ENCODE results near the gene BIK. TPM values are rescaled to one million over a fixed set of nuclear protein-coding genes. Genes with fewer than 3 reads are reported as not detected.
A peak's percentile ranks its signal among the peaks of the same experiment; 100 is the strongest.

The BIK gene, protein sequence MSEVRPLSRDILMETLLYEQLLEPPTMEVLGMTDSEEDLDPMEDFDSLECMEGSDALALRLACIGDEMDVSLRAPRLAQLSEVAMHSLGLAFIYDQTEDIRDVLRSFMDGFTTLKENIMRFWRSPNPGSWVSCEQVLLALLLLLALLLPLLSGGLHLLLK
- total RNA-seq: 1 to 10 TPM; 1.4 to 1.9 TPM

DNA sequence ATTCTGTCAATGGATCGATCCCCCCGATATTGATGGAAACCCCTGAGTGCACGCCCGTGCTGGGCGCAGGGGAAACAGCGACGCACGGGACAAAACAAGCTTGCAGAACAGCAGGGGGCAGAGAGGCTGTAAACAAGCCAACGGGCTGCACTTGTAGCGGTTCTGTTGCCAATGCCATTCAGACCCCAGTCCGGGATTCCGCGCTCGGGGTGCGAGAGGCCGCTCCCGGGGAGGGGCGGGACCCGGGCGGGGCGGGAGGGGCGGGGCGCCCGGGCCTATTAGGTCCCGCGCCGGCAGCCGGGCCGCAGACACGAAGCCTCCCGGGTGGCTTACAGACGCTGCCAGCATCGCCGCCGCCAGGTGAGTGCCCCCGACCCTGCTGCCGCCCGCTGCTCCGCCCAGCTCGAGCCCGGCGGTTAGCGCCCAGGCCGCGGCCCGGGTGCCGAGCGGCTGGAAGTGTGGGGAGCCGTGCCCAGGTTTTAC, at the start of gene BIK:
Gene BIK (plus strand): TSS at position 307 of the 483 bp plus-strand sequence. CDS start 13,273 bp downstream, outside the sequence.
- Mint-ChIP-seq H3K4me3 (peak within 1 kb of the TSS; percentile 74), H3K9me3 (ENCODE audit: low read depth) (no peaks in the 10 kb centered on the region), H3K36me3 (ENCODE audit: low read depth) (no peaks in the 10 kb centered on the region), H3K4me1 (peaks cover 3% of the 10 kb centered on the region), H3K27me3 (peaks cover 3% of the 10 kb centered on the region), H3K27ac (no peak within 1 kb of the TSS)
- peak; percentile 59 for DNase-seq
- peak; percentile 72 for ATAC-seq
- intact Hi-C loops (cut with DNase I, micrococcal nuclease): loop anchor here in 1 of 2 experiments (1.0 to 2.0 kb wide), 2 partner anchors 20 to 76 kb away; partner anchors contain the start of gene TTLL12
- ChIA-PET CTCF (interaction anchor here (0.7 kb wide), 1 partner anchor 256 kb away, joined by 3 read pairs; no protein-coding TSS in a partner anchor), POLR2A (no interaction called here)

DNA sequence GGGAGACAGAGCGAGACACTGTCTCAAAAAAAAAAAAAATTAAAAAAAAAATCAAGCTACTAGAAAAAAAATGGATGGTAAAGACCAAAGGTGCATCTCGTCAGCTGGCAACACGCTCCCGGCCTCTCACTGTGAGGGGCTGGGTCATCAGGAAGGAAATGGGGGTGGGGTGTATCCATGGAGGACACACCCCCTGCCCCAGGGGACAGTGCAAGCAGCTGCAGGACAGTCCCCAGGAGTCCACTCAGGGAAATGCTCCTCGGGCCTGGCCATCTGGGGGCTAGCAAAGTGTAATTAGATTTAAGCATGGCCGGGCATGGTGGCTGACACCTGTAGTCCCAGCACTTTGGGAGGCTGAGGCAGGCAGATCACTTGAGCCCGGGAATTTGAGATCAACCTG, 44.4 kb upstream of the BIK start:
- H3K9me3 Mint-ChIP-seq (ENCODE audit: low read depth): no peaks in the 10 kb centered on the region
- DNase-seq (no peak), ATAC-seq (no peak)
- no peaks in the 10 kb centered on the region for H3K4me1 Mint-ChIP-seq
- H3K27ac Mint-ChIP-seq: no peak overlapping the region
- CTCF ChIA-PET: no interaction called here
- POLR2A ChIA-PET: interaction anchor here (0.6 kb wide), 1 partner anchor 997 kb away, joined by 3 read pairs; no protein-coding TSS in a partner anchor
- no peak overlapping the region for H3K4me3 Mint-ChIP-seq
- peaks cover 8% of the 10 kb centered on the region for H3K36me3 Mint-ChIP-seq (ENCODE audit: low read depth)
- no peaks in the 10 kb centered on the region for H3K27me3 Mint-ChIP-seq
- intact Hi-C loops (cut with DNase I, micrococcal nuclease): no loop called here

DNA sequence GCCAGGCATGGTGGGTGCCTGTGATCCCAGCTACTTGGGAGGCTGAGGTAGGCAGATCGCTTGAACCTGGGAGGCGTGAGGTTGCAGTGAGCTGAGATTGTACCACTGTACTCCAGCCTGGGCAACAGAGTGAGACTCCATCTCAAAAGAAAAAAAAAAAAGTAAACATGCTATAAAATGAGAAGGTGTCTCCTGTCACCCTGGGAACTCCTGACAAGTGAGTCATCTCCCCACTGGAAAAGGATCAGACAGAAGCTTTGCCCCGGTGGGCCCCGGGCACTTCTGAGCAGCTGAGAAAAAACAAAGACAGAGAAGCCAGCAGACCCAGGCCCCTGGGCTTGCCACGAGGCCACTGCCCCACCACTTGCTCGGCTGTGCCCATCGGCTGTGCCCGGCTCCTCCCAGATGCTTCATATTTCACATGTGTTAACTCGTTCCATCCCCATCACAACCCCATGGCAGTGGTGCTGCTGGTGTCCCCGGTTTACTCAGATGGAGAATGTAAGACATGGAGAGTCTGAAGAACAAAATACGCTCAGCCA, 43.6 kb upstream of the BIK start:
- CTCF ChIA-PET: no interaction called here
- no peak for DNase-seq
- Mint-ChIP-seq H3K27me3 (no peaks in the 10 kb centered on the region), H3K9me3 (ENCODE audit: low read depth) (no peaks in the 10 kb centered on the region), H3K27ac (no peak overlapping the region), H3K4me1 (no peaks in the 10 kb centered on the region), H3K4me3 (no peak overlapping the region), H3K36me3 (ENCODE audit: low read depth) (peaks cover 8% of the 10 kb centered on the region)
- intact Hi-C loops (cut with DNase I, micrococcal nuclease): no loop called here
- POLR2A ChIA-PET: no interaction called here
- no peak for ATAC-seq

DNA sequence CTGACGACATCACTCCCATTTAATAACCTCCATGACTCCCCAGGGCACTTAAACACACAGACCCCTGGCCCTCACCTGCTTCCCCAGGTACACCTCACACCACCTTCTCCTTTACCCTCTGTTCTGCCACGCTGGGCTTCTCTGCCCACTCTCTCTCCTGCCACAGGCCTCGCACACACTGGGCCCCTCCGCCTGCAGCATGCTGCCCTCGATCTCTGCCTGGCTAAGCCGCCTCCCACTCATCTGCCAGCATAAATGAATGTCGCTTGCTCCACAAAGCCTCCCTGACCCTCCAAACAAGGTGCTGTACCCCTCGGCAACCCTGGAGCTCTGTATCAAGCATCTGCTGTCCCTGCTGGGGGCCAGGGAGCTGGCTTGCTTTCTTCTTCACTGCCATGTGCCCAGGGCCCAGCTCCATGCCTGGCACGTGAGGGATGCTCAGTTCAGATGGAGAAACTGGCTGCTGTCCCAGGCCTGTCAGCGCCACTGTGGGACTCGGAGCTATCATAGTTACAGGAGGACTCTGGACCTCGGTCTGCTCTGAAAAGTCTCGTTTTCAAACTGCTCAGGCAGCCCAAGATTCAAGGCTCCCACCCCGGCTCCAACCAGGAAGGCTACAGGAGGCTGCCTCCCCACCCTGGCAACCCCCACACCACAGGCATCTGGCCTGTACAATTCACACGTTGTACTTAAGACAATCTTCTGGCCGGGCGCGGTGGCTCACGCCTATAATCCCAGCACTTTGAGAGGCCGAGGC, 33.3 kb upstream of the BIK start:
- intact Hi-C loops (cut with DNase I, micrococcal nuclease): no loop called here
- H3K27me3 Mint-ChIP-seq: no peaks in the 10 kb centered on the region
- ChIA-PET CTCF (interaction anchor here (0.5 kb wide), 1 partner anchor 193 kb away, joined by 3 read pairs; no protein-coding TSS in a partner anchor), POLR2A (no interaction called here)
- no peak overlapping the region for H3K4me3 Mint-ChIP-seq
- H3K27ac Mint-ChIP-seq: no peak overlapping the region
- no peaks in the 10 kb centered on the region for H3K9me3 Mint-ChIP-seq (ENCODE audit: low read depth)
- DNase-seq: no peak
- ATAC-seq: no peak
- no peaks in the 10 kb centered on the region for H3K36me3 Mint-ChIP-seq (ENCODE audit: low read depth)
- H3K4me1 Mint-ChIP-seq: no peaks in the 10 kb centered on the region

DNA sequence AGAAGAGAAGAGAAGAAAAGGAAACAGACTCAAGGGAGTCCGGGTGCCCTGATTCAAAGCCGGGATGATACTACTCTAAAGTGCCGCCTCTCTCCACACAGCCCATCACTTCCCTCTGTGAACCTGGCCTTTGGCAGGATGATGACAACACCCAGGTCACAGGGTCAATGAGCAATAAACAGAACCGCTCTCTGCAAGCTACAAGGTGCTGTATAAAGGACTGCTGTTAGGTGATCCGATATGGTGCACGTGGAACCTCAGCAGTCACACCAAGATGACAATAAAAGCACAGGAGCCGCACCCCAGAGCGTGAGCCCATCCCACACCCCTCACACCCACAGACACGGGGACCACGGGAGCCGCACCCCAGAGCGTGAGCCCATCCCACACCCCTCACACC, 32.0 kb upstream of the BIK start:
- ATAC-seq (no peak), DNase-seq (no peak)
- intact Hi-C loops (cut with DNase I, micrococcal nuclease): no loop called here
- ChIA-PET CTCF (no interaction called here), POLR2A (no interaction called here)
- Mint-ChIP-seq H3K27me3 (no peaks in the 10 kb centered on the region), H3K9me3 (ENCODE audit: low read depth) (no peaks in the 10 kb centered on the region), H3K4me1 (no peaks in the 10 kb centered on the region), H3K36me3 (ENCODE audit: low read depth) (no peaks in the 10 kb centered on the region), H3K27ac (no peak overlapping the region), H3K4me3 (no peak overlapping the region)

DNA sequence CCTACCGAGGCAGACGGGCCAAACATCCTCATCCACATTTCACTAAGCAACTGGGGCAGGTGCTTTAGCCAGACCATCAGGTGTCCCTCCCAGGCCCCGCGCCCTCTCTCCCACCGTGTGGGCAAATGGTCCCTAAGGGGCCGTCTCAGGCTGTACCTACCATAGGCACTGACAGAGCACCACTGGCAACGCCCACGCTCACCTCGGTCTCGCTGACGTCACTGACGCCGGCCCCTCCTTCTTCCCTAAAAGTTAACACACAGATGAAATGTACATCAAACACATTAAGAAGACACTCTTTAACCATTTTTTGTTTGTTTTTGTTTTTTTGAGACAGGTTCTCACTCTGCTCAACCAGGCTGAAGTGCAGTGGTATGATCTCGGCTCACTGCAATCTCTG, 30.8 kb upstream of the BIK start:
- Mint-ChIP-seq H3K4me1 (no peaks in the 10 kb centered on the region), H3K27ac (no peak overlapping the region), H3K36me3 (ENCODE audit: low read depth) (no peaks in the 10 kb centered on the region), H3K4me3 (no peak overlapping the region), H3K9me3 (ENCODE audit: low read depth) (no peaks in the 10 kb centered on the region), H3K27me3 (no peaks in the 10 kb centered on the region)
- ATAC-seq: no peak
- POLR2A ChIA-PET: no interaction called here
- CTCF ChIA-PET: no interaction called here
- intact Hi-C loops (cut with DNase I, micrococcal nuclease): no loop called here
- DNase-seq: no peak

DNA sequence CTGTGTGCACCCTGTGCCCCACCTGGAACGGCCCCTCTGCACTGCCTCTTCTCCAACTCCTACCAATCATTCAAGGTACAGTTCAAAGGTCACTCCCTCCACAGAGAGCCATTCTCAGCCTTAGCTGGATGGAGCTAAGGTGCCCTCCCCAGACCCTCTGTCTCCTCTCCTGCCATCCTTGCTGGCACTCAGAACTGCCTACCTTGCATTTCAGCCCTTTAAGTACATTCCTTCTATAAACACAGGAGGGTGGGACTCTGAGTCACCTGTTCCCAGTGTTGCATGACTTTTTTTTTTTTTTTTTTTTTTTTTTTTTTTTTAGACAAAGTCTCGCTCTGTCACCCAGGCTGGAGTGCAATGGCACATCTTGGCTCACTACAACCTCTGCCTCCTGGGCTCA, 29.9 kb upstream of the BIK start:
- CTCF ChIA-PET: no interaction called here
- Mint-ChIP-seq H3K36me3 (ENCODE audit: low read depth) (no peaks in the 10 kb centered on the region), H3K4me1 (no peaks in the 10 kb centered on the region), H3K4me3 (no peak overlapping the region), H3K9me3 (ENCODE audit: low read depth) (no peaks in the 10 kb centered on the region), H3K27ac (no peak overlapping the region), H3K27me3 (no peaks in the 10 kb centered on the region)
- ATAC-seq (no peak), DNase-seq (no peak)
- POLR2A ChIA-PET: interaction anchor here (0.5 kb wide), 1 partner anchor 23 kb away, joined by 3 read pairs; no protein-coding TSS in a partner anchor
- intact Hi-C loops (cut with DNase I, micrococcal nuclease): no loop called here

DNA sequence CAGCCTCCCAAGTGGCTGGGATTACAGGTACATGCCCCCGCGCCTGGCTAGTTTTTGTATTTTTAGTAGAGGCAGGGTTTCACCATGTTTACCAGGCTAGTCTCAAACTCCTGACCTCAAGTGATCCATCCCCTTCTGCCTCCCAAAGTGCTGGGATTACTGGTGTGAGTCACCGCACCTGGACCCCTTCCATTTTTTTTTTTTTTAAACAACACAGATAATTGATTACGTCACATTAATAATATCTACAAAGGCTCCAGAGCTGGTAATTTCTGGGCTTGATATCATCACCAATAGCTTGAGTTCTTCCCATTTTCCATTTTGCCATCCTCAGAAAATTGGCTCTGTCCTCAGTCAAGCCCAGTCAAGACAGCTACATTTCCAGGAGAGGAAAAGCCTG, 28.6 kb upstream of the BIK start:
- Mint-ChIP-seq H3K36me3 (ENCODE audit: low read depth) (no peaks in the 10 kb centered on the region), H3K27ac (no peak overlapping the region), H3K4me1 (peaks cover 9% of the 10 kb centered on the region), H3K4me3 (no peak overlapping the region), H3K9me3 (ENCODE audit: low read depth) (no peaks in the 10 kb centered on the region), H3K27me3 (no peaks in the 10 kb centered on the region)
- ATAC-seq: no peak
- intact Hi-C loops (cut with DNase I, micrococcal nuclease): no loop called here
- CTCF ChIA-PET: no interaction called here
- POLR2A ChIA-PET: no interaction called here
- DNase-seq: no peak

DNA sequence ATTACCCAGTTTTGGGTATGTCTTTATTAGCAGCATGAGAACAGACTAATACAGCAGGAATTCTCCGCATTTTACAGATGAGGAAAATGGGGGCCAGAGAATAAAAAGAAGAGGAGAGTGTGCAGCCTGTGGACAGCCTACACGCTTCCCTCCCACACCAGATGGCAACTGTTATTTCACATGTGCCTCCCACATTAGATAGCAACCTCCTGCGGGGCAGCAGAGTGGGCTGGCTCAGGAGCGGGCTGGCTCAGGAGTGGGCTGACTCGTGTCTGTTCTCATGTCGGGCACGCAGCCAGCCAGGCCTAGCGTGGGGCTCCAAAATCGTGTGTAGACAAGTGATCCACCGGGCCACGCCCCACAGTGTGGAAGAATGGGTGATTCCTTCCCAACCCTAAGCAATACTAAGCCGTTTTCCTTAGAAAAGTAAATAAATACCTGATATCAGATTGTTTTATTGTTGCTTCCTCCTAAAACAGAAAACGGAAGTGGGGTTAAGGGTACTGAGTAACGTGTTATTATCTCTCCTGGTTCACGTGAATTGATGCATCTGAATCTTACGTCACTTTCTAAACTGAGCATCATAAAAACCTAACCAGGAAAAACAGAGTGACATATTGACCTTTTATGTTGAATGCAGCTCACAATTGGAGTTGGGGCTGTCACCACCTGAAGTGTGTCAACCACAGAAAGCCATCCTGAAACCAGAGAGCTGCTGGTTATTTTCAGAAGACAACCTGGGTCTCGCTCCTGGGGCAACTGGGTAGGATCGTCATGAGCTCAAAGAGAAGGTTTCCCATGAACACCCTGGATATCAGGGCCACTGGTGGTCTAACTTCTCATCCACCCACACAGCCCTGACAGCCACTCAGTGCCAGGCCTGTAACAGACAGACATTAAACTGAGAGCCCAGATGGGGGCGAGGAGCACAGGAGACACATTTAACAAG, 24.6 kb upstream of the BIK start:
- no peak overlapping the region for H3K4me3 Mint-ChIP-seq
- ATAC-seq (no peak), DNase-seq (peak; percentile 32)
- H3K4me1 Mint-ChIP-seq: peaks cover 21% of the 10 kb centered on the region
- intact Hi-C loops (cut with DNase I, micrococcal nuclease): no loop called here
- POLR2A ChIA-PET: no interaction called here
- no peaks in the 10 kb centered on the region for H3K36me3 Mint-ChIP-seq (ENCODE audit: low read depth)
- no peaks in the 10 kb centered on the region for H3K27me3 Mint-ChIP-seq
- CTCF ChIA-PET: interaction anchor here (0.6 to 0.9 kb wide), 3 partner anchors 219 to 1019 kb away, joined by 3 to 4 read pairs (median 3); no protein-coding TSS in a partner anchor
- H3K9me3 Mint-ChIP-seq (ENCODE audit: low read depth): no peaks in the 10 kb centered on the region
- peak overlapping the region; percentile 52 for H3K27ac Mint-ChIP-seq

DNA sequence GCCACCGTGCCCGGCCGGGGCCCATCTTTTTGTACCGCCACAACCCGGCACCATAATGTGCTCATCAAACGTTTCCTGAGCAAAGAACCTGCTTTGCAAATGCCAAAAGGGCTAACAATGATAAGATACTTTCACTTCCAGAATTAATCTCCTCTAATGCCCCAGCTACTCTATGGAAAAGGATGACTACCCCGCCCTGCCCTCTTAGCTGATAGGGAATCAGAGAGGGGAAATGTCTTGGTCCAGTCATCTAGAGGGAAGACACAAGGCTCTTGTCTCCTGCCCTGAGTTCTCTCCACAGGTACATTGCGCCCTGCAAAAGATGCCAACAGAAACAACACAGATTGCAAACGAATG, 21.9 kb upstream of the BIK start:
- DNase-seq: no peak
- Mint-ChIP-seq H3K36me3 (ENCODE audit: low read depth) (no peaks in the 10 kb centered on the region), H3K4me1 (peaks cover 21% of the 10 kb centered on the region), H3K9me3 (ENCODE audit: low read depth) (no peaks in the 10 kb centered on the region), H3K4me3 (peak overlapping the region; percentile 84), H3K27ac (peak overlapping the region; percentile 94), H3K27me3 (no peaks in the 10 kb centered on the region)
- no peak for ATAC-seq
- ChIA-PET POLR2A (interaction anchor here (0.7 kb wide), 1 partner anchor 38 kb away, joined by 4 read pairs; no protein-coding TSS in a partner anchor), CTCF (no interaction called here)
- intact Hi-C loops (cut with DNase I, micrococcal nuclease): no loop called here

DNA sequence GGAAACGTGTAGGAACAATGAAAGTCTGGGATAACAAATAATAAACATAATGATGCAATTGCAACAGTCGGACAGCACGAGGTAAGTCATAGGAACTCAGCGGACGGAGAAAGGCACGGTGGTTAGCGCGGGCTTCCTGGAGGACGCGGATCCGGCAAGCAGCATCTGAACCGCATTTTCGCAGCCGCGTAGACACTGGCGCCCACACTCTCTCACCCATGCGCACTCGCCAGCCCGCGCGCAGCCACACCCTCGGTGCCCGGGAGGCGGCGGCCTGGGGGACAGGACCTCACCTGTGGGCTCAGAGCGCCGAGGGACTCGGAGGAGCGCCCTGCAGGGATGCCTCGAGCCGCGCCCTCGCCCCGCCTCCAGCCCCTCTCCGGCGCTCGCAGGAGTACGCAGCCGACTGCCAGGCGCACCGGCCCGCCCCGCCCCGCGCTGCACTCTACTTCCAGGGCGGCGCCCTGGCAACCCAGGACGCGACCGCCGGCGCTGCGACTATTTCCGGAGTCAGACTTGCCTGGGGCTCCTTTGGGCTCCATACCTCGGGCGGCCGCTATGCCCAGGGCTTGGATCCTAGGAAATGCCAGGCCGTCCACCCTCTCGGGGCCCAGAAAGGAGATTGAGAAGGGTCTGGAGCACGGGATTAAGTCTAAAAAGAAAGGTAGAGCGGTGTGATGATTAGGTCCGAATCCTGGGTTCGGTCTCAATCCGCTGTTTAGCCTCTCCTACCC, 21.4 kb upstream of the BIK start, which contains the start of gene TTLL1:
Gene TTLL1 (minus strand): TSS at position 408 of the 734 bp plus-strand sequence. CDS start 13,805 bp downstream, outside the sequence.
- Mint-ChIP-seq H3K4me1 (peaks cover 21% of the 10 kb centered on the region), H3K27me3 (no peaks in the 10 kb centered on the region), H3K36me3 (ENCODE audit: low read depth) (no peaks in the 10 kb centered on the region), H3K4me3 (peak within 1 kb of the TSS; percentile 84), H3K9me3 (ENCODE audit: low read depth) (no peaks in the 10 kb centered on the region), H3K27ac (peak within 1 kb of the TSS; percentile 94)
- ATAC-seq (peak; percentile 95), DNase-seq (peak; percentile 96)
- intact Hi-C loops (cut with DNase I, micrococcal nuclease): loop anchor here in 1 of 2 experiments (1.0 kb wide), 9 partner anchors 54 to 570 kb away; partner anchors contain the start of genes ARFGAP3, CYB5R3, MCAT and PACSIN2
- POLR2A ChIA-PET: no interaction called here
- CTCF ChIA-PET: no interaction called here
